Measurements from ENCODE around the gene UBFD1.
"Not testable (repeated sequence)": the region's sequence is repeated elsewhere in the genome, so short reads cannot be mapped to it uniquely, and the experiment has no call there.

The UBFD1 gene

GRCh38 chr16:23556881-23557778, at the start of gene UBFD1, which contains the start of gene EARS2:
TSS of gene UBFD1 (plus strand) at chr16:23557727. CDS start at chr16:23557743, 16 bp downstream.
TSS of gene EARS2 (minus strand) at chr16:23557350. CDS start at chr16:23557343, 7 bp downstream.
- DNase-seq: peak; percentile 99

GRCh38 chr16:23508589-23509440, 48.7 kb upstream of the UBFD1 start:
- DNase-seq: no peak

GRCh38 chr16:23509441-23509754, 48.1 kb upstream of the UBFD1 start:
- no peak for DNase-seq

- peak; percentile 33 for DNase-seq
Measured at GRCh38 chr16:23509782-23510163, 47.8 kb upstream of the UBFD1 start.

GRCh38 chr16:23510164-23510914, 47.2 kb upstream of the UBFD1 start, which contains the start of gene GGA2:
TSS of gene GGA2 (minus strand) at chr16:23510494. CDS start at chr16:23510411, 83 bp downstream.
- peak; percentile 81 for DNase-seq

- not testable (repeated sequence) for DNase-seq
Measured at GRCh38 chr16:23510915-23511270, 46.6 kb upstream of the UBFD1 start.

GRCh38 chr16:23511731-23512130, 45.8 kb upstream of the UBFD1 start:
- no peak for DNase-seq

- no peak for DNase-seq
Measured at GRCh38 chr16:23512168-23512695, 45.3 kb upstream of the UBFD1 start.

GRCh38 chr16:23514381-23515152, 43.0 kb upstream of the UBFD1 start:
- peak; percentile 57 for DNase-seq

- DNase-seq: no peak
Measured at GRCh38 chr16:23515881-23516280, 41.6 kb upstream of the UBFD1 start.

- no peak for DNase-seq
Measured at GRCh38 chr16:23516366-23517137, 41.0 kb upstream of the UBFD1 start.

- no peak for DNase-seq
Measured at GRCh38 chr16:23518435-23518891, 39.1 kb upstream of the UBFD1 start.

- DNase-seq: no peak
Measured at GRCh38 chr16:23519282-23519681, 38.2 kb upstream of the UBFD1 start.

GRCh38 chr16:23520500-23520899, 37.0 kb upstream of the UBFD1 start:
- DNase-seq: no peak

GRCh38 chr16:23521037-23521743, 36.3 kb upstream of the UBFD1 start:
- DNase-seq: no peak

- DNase-seq: no peak
Measured at GRCh38 chr16:23521965-23522364, 35.6 kb upstream of the UBFD1 start.

GRCh38 chr16:23523321-23523720, 34.2 kb upstream of the UBFD1 start:
- no peak for DNase-seq

- DNase-seq: no peak
Measured at GRCh38 chr16:23523876-23524385, 33.6 kb upstream of the UBFD1 start.

GRCh38 chr16:23524886-23525285, 32.6 kb upstream of the UBFD1 start:
- DNase-seq: no peak

Measured in activated CD4-positive, alpha-beta T cell treated with anti-CD3 and anti-CD28 coated beads, Interleukin-10, Interleukin-2, amounts not matched to agents 100 ng/mL and 50 ng/mL, durations not matched to agents 16 hours and 8 hours (primary cell).